IMR-90 (cell line): Measurements from ENCODE around the gene POLE3. TPM values are rescaled to one million over a fixed set of nuclear protein-coding genes. Genes with fewer than 3 reads are reported as not detected.
A peak's percentile ranks its signal among the peaks of the same experiment; 100 is the strongest.

Experiments
- ATAC-seq: fragments of 200-7000 bp; cut with Tn5 transposase; 2 replicates; pipeline ENCODE4 v1.9.1; 2020; ENCODE audit warnings: low read depth, mild to moderate bottlenecking, moderate library complexity
- BruUV-seq: library from RNA; stranded (reverse); fragments of 400-500 nt; replicated peaks from 2 replicates; lab custom pipeline; 2021; lab: Mats Ljungman, UMichigan
- CTCF ChIA-PET: fragments of 300-600 bp; formaldehyde crosslinking; extraction: SDS; loops from one replicate; lab custom pipeline; 2021; ENCODE audit warnings: antibody characterized with exemption; lab: Yijun Ruan, JAX
- POLR2A ChIA-PET: fragments of 300-600 bp; sonication (Branson Sonifier 250); formaldehyde crosslinking; loops from one replicate; lab custom pipeline; 2022; ENCODE audit warnings: antibody characterized with exemption; ENCODE audit not compliant: unreplicated experiment; lab: Charles Lee
- DNase-seq: peaks from one replicate; pipeline ENCODE4 v3.0.0; 2013
- H2AFZ ChIP-seq: replicated peaks from 2 replicates; pipeline ENCODE3; 2013; ENCODE audit warnings: low read length, mild to moderate bottlenecking; ENCODE audit not compliant: poor library complexity
- H2AK5ac ChIP-seq: 2 replicates; pipeline ENCODE4 v1.6.1; 2013; ENCODE audit warnings: low read depth, low read length, inconsistent platforms
- H2AK9ac ChIP-seq: replicated peaks from 2 replicates; pipeline ENCODE3; 2013; ENCODE audit warnings: mild to moderate bottlenecking, low read depth, low read length, moderate library complexity; ENCODE audit not compliant: poor library complexity
- H2BK120ac ChIP-seq: 2 replicates; pipeline ENCODE4 v1.6.1; 2013; ENCODE audit warnings: low read depth, low read length, inconsistent platforms
- H2BK15ac ChIP-seq: 3 replicates; pipeline ENCODE4 v1.6.1; 2013; ENCODE audit warnings: low read depth, low read length, inconsistent platforms
- H2BK20ac ChIP-seq: 2 replicates; pipeline ENCODE4 v1.6.1; 2013; ENCODE audit warnings: low read depth, mild to moderate bottlenecking, inconsistent platforms, low read length, moderate library complexity
- H2BK5ac ChIP-seq: 2 replicates; pipeline ENCODE4 v1.6.1; 2013; ENCODE audit warnings: mild to moderate bottlenecking, low read depth, low read length, inconsistent platforms; ENCODE audit not compliant: poor library complexity, severe bottlenecking
- H3K14ac ChIP-seq: replicated peaks from 2 replicates; pipeline ENCODE4 v1.6.1; 2013; ENCODE audit warnings: low read depth, low read length, inconsistent platforms
- H3K18ac ChIP-seq: 2 replicates; pipeline ENCODE4 v1.6.1; 2013; ENCODE audit warnings: low read depth, low read length, control low read depth
- H3K23ac ChIP-seq: 2 replicates; pipeline ENCODE4 v1.6.1; 2013; ENCODE audit warnings: low read depth, low read length, inconsistent platforms
- H3K27ac ChIP-seq: 2 replicates; pipeline ENCODE4 v1.5.1; 2013; ENCODE audit warnings: mild to moderate bottlenecking, control low read depth, low read length; ENCODE audit not compliant: insufficient read depth
- H3K27me3 ChIP-seq: 2 replicates; pipeline ENCODE4 v1.6.1; 2013; ENCODE audit warnings: low read length; ENCODE audit not compliant: control insufficient read depth, insufficient read depth
- H3K36me3 ChIP-seq: 2 replicates; pipeline ENCODE4 v1.6.1; 2013; ENCODE audit warnings: low read length, mixed read lengths; ENCODE audit not compliant: control insufficient read depth, insufficient read depth
- H3K4ac ChIP-seq: 2 replicates; pipeline ENCODE4 v1.6.1; 2013; ENCODE audit warnings: low read depth, low read length, inconsistent platforms
- H3K4me1 ChIP-seq: 2 replicates; pipeline ENCODE4 v1.6.1; 2013; ENCODE audit warnings: low read length, mixed read lengths; ENCODE audit not compliant: control insufficient read depth, insufficient read depth
- H3K4me2 ChIP-seq: 2 replicates; pipeline ENCODE4 v1.6.1; 2013; ENCODE audit warnings: low read depth, mild to moderate bottlenecking, control low read depth, low read length, moderate library complexity
- H3K4me3 ChIP-seq: 2 replicates; pipeline ENCODE4 v1.5.1; 2013; ENCODE audit warnings: low read depth, mild to moderate bottlenecking, control low read depth, low read length, moderate library complexity; ENCODE audit not compliant: insufficient read depth
- H3K56ac ChIP-seq: 2 replicates; pipeline ENCODE4 v1.6.1; 2013; ENCODE audit warnings: low read length, inconsistent platforms; ENCODE audit not compliant: insufficient read depth; ENCODE audit errors: extremely low read depth
- H3K79me1 ChIP-seq, 2 experiments: 2 replicates each; pipeline ENCODE4 v1.6.1; 2013; ENCODE audit warnings: low read length in 2 of 2, inconsistent platforms in 1 of 2, low read depth in 1 of 2
- H3K9ac ChIP-seq: 2 replicates; pipeline ENCODE4 v1.6.1; 2013; ENCODE audit warnings: low read depth, low read length, control low read depth
- H3K9me1 ChIP-seq: 2 replicates; pipeline ENCODE4 v1.6.1; 2013; ENCODE audit warnings: low read length, inconsistent platforms; ENCODE audit not compliant: insufficient read depth
- H3K9me3 ChIP-seq: 2 replicates; pipeline ENCODE4 v1.6.1; 2013; ENCODE audit warnings: low read length; ENCODE audit not compliant: control insufficient read depth, insufficient read depth
- H4K20me1 ChIP-seq: 2 replicates; pipeline ENCODE4 v1.6.1; 2013; ENCODE audit warnings: low read length, inconsistent platforms; ENCODE audit not compliant: insufficient read depth
- H4K5ac ChIP-seq: 2 replicates; pipeline ENCODE4 v1.6.1; 2013; ENCODE audit warnings: mild to moderate bottlenecking, low read depth, low read length, control low read depth
- H4K8ac ChIP-seq, 2 experiments: 2 replicates each; pipeline ENCODE4 v1.6.1; 2013; ENCODE audit warnings: low read depth in 2 of 2, low read length in 2 of 2, control low read depth in 1 of 2, inconsistent platforms in 1 of 2
- H4K91ac ChIP-seq: 2 replicates; pipeline ENCODE4 v1.6.1; 2013; ENCODE audit warnings: low read depth, low read length, inconsistent platforms; ENCODE audit not compliant: insufficient read depth
- CEBPB ChIP-seq: IDR thresholded peaks from 2 replicates; pipeline ENCODE4 v1.6.1; 2012; ENCODE audit warnings: low read depth, low read length, improper control_type of control experiment
- MAFK ChIP-seq: IDR thresholded peaks from 2 replicates; pipeline ENCODE4 v1.6.1; 2012; ENCODE audit warnings: low read depth, low read length, improper control_type of control experiment
- SMC3 ChIP-seq: fragments of 150-350 bp; IDR thresholded peaks from 2 replicates; pipeline ENCODE4 v1.6.1; 2016; ENCODE audit warnings: low read depth, mild to moderate bottlenecking, antibody characterized with exemption, low read length, moderate library complexity
- USF2 ChIP-seq: fragments of 150-350 bp; IDR thresholded peaks from 2 replicates; pipeline ENCODE4 v1.6.1; 2017; ENCODE audit warnings: mild to moderate bottlenecking, antibody characterized with exemption, low read length, low read depth
- WGBS, 2 experiments: methylation state at CpG; one replicate each; pipeline versions ENCODE4 v1.1.5 to v1.1.7; 2013; ENCODE audit warnings: missing lambda C conversion rate in 2 of 2; ENCODE audit not compliant: insufficient read length in 1 of 2; ENCODE audit errors: extremely low coverage in 2 of 2; 5-methylcytosine and 5-hydroxymethylcytosine counted together
- dilution Hi-C: fragments of 300-500 bp; cut with HindIII; formaldehyde crosslinking; loops from one replicate; pipeline ENCODE4 v1.14.3; 2018; ENCODE audit warnings: low sequenced_read_pairs; ENCODE audit not compliant: unreplicated experiment
- in situ Hi-C: fragments of 300-500 bp; cut with MboI; formaldehyde crosslinking; loops from 3 replicates; pipeline ENCODE4 v1.14.3; 2019; ENCODE audit warnings: low sequenced_read_pairs, inconsistent platforms, mixed read lengths
- intact Hi-C: fragments of 100-400 bp; cut with micrococcal nuclease; formaldehyde crosslinking; loops from 2 replicates; pipeline ENCODE4 v1.10.0; 2022
- polyA plus RNA-seq, 3 experiments: library from polyadenylated mRNA; depleted of rRNA; stranded (reverse); fragments of >200 nt; gene quantifications; 2 replicates each; pipeline ENCODE4 v1.2.3, GENCODE V29; 2012; ENCODE audit warnings: low replicate concordance in 1 of 3
- total RNA-seq: library from RNA; depleted of rRNA; stranded (reverse); fragments of >200 nt; gene quantifications from 2 replicates; pipeline ENCODE4 v1.2.3, GENCODE V29; 2012

The POLE3 gene
- total and polyA plus RNA-seq, 2 of the 4 experiments (the other 2 are of a cell fraction) = 34.8 to 43.0 TPM

- TF ChIP-seq SMC3 = peak; percentile 79
- no peak for TF ChIP-seq MAFK
- TF ChIP-seq CEBPB = no peak
Observed at GRCh38 chr9:113401027-113401792, 9.3 kb downstream of the POLE3 start, which contains the start of gene ALAD (continued).

- H3K18ac ChIP-seq = no peak overlapping the region
- H4K5ac ChIP-seq = no peak overlapping the region
- H2BK120ac ChIP-seq = no peak overlapping the region
- ATAC-seq (no peak), DNase-seq (no peak)
- CTCF ChIA-PET = no interaction called here
- no peak overlapping the region; the same call in 1 of the 2 replicates for H3K4me2 ChIP-seq
- no CpG with 5 or more reads among the region's 3 CpGs for WGBS, 2 experiments
- H3K27ac ChIP-seq = no peak overlapping the region
- POLR2A ChIA-PET = no interaction called here
- H3K56ac ChIP-seq = no peak overlapping the region
- in situ Hi-C loops = no loop called here
- intact Hi-C loops = loop anchor here (5.0 kb wide), 1 partner anchor 193 kb away; no protein-coding TSS in a partner anchor
- no peaks in the 10 kb centered on the region for H3K27me3 ChIP-seq
- no peaks in the 10 kb centered on the region for H3K9me3 ChIP-seq
- dilution Hi-C loops = no loop called here
- H3K23ac ChIP-seq = 0 out of 2 replicates have a peak overlapping the region, but pooled peaks have one; percentile 4
- peaks cover 2% of the 10 kb centered on the region; the same call in 1 of the 2 replicates for H3K9me1 ChIP-seq
- no peak overlapping the region for H2BK5ac ChIP-seq
- no peak overlapping the region for H2AFZ ChIP-seq
- no peak overlapping the region for H3K14ac ChIP-seq
- H3K36me3 ChIP-seq = no peaks in the 10 kb centered on the region
- no peak overlapping the region for H2BK20ac ChIP-seq
- H3K79me1 ChIP-seq = peaks cover 20 to 35% of the 10 kb centered on the region in 2 experiments
- no peak overlapping the region; the same call in 1 of the 2 replicates for H3K4ac ChIP-seq
- H4K8ac ChIP-seq = no peak overlapping the region
- peak overlapping the region; percentile 30 for H2AK9ac ChIP-seq
- no peak overlapping the region for H3K4me3 ChIP-seq
- no peak overlapping the region for H2AK5ac ChIP-seq
- TF ChIP-seq SMC3 (no peak), USF2 (no peak)
- no TSS peak for BruUV-seq
- H3K4me1 ChIP-seq = peaks cover 8% of the 10 kb centered on the region
- H3K9ac ChIP-seq = no peak overlapping the region
- H2BK15ac ChIP-seq = no peak overlapping the region
- no peaks in the 10 kb centered on the region for H4K20me1 ChIP-seq
- H4K91ac ChIP-seq = no peak overlapping the region
Observed at GRCh38 chr9:113399646-113400200, 10.8 kb downstream of the POLE3 start.
